ENCODE measurements around the gene EFCAB7.

DNA sequence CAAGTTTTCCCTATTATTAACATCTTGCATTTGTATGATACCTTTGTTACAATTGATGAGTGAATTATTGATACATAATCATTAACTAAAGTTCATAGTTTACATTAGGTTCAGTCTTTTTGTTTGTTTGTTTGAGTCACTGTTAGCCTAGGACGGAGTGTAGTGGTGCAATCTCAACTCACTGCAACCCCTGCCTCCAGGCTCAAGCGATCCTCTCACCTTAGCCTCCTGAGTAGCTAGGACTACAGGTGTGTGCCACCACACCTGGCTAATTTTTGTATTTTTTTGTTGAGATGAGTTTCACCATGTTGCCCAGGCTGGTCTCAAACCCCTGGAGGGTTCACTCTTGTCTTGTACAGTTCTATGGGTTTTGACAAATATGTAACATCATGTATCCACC lies 36.0 kb downstream of the EFCAB7 start:
- TF ChIP-seq, protein P1, sequence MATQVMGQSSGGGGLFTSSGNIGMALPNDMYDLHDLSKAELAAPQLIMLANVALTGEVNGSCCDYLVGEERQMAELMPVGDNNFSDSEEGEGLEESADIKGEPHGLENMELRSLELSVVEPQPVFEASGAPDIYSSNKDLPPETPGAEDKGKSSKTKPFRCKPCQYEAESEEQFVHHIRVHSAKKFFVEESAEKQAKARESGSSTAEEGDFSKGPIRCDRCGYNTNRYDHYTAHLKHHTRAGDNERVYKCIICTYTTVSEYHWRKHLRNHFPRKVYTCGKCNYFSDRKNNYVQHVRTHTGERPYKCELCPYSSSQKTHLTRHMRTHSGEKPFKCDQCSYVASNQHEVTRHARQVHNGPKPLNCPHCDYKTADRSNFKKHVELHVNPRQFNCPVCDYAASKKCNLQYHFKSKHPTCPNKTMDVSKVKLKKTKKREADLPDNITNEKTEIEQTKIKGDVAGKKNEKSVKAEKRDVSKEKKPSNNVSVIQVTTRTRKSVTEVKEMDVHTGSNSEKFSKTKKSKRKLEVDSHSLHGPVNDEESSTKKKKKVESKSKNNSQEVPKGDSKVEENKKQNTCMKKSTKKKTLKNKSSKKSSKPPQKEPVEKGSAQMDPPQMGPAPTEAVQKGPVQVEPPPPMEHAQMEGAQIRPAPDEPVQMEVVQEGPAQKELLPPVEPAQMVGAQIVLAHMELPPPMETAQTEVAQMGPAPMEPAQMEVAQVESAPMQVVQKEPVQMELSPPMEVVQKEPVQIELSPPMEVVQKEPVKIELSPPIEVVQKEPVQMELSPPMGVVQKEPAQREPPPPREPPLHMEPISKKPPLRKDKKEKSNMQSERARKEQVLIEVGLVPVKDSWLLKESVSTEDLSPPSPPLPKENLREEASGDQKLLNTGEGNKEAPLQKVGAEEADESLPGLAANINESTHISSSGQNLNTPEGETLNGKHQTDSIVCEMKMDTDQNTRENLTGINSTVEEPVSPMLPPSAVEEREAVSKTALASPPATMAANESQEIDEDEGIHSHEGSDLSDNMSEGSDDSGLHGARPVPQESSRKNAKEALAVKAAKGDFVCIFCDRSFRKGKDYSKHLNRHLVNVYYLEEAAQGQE (IDR thresholded peaks at IDR 0.05; ENCODE audit: insufficient read depth in 1 of 2, low read depth in 2 of 2, low read length in 2 of 2) = no peak
- no peak for TF ChIP-seq TAF1 (IDR thresholded peaks at IDR 0.05; ENCODE audit: borderline replicate concordance, insufficient read depth, low read length)
